PC-9 (cell line): Measurements from ENCODE around the gene FAM3B. TPM values are rescaled to one million over a fixed set of nuclear protein-coding genes. Genes with fewer than 3 reads are reported as not detected.

Experiments
- BruUV-seq: library from RNA; stranded (reverse); fragments of 400-500 nt; replicated peaks from 2 replicates; lab custom pipeline; 2021; lab: Mats Ljungman, UMichigan
- CTCF ChIA-PET: fragments of 300-600 bp; sonication (Branson Sonifier 250); formaldehyde crosslinking; loops from one replicate; lab custom pipeline; 2022; ENCODE audit warnings: antibody characterized with exemption; lab: Charles Lee
- POLR2A ChIA-PET: fragments of 300-600 bp; sonication (Branson Sonifier 250); formaldehyde crosslinking; loops from one replicate; lab custom pipeline; 2022; ENCODE audit warnings: antibody characterized with exemption; ENCODE audit not compliant: unreplicated experiment; lab: Charles Lee
- DNase-seq, 2 experiments: peaks; one replicate each; pipeline versions ENCODE4 v3.0.0 to v3.0.0-alpha.2; 2015 to 2022; ENCODE audit warnings: mixed read lengths in 1 of 2
- H2AFZ ChIP-seq: fragments of 200-600 bp; sonication (generic); 2 replicates; pipeline ENCODE4 v1.8.1; 2017; ENCODE audit warnings: antibody characterized with exemption
- H3F3A ChIP-seq: fragments of 200-600 bp; sonication (generic); 2 replicates; pipeline ENCODE4 v1.8.1; 2017; ENCODE audit warnings: antibody characterized with exemption, mild to moderate bottlenecking, low read depth; ENCODE audit not compliant: insufficient read depth
- H3K27ac ChIP-seq: fragments of 200-600 bp; sonication (generic); 2 replicates; pipeline ENCODE4 v1.6.1; 2016; ENCODE audit warnings: mixed run types
- H3K27me3 ChIP-seq: fragments of 200-600 bp; sonication (generic); 2 replicates; pipeline ENCODE4 v1.6.1; 2016; ENCODE audit warnings: low read depth, mixed run types; ENCODE audit not compliant: insufficient read depth
- H3K36me3 ChIP-seq: fragments of 200-600 bp; sonication (generic); 2 replicates; pipeline ENCODE4 v1.6.1; 2016; ENCODE audit warnings: low read depth, mixed run types
- H3K4me1 ChIP-seq: fragments of 200-600 bp; sonication (generic); replicated peaks from 2 replicates; pipeline ENCODE4 v1.6.1; 2016; ENCODE audit warnings: mixed run types; ENCODE audit not compliant: insufficient read depth
- H3K4me2 ChIP-seq: fragments of 200-600 bp; sonication (generic); 2 replicates; pipeline ENCODE4 v1.6.1; 2017; ENCODE audit warnings: mixed run types
- H3K4me3 ChIP-seq: fragments of 200-600 bp; sonication (generic); 2 replicates; pipeline ENCODE4 v1.6.1; 2016; ENCODE audit warnings: mixed run types
- H3K79me2 ChIP-seq: fragments of 200-600 bp; sonication (generic); 2 replicates; pipeline ENCODE4 v1.6.1; 2017; ENCODE audit warnings: low read depth, mixed run types
- H3K9me2 ChIP-seq: fragments of 200-600 bp; sonication (generic); 2 replicates; pipeline ENCODE4 v1.8.1; 2017; ENCODE audit warnings: mild to moderate bottlenecking; ENCODE audit not compliant: insufficient read depth
- H3K9me3 ChIP-seq: fragments of 200-600 bp; sonication (generic); 2 replicates; pipeline ENCODE4 v1.8.1; 2016; ENCODE audit warnings: low read depth; ENCODE audit not compliant: insufficient read depth
- H4K20me1 ChIP-seq: fragments of 200-600 bp; sonication (generic); 2 replicates; pipeline ENCODE4 v1.8.1; 2017; ENCODE audit not compliant: insufficient read depth
- CTCF ChIP-seq: fragments of 200-600 bp; sonication (generic); conservative IDR thresholded peaks from 2 replicates; pipeline ENCODE4 v1.6.1; 2017; ENCODE audit warnings: mixed run types, antibody characterized with exemption, mild to moderate bottlenecking, moderate library complexity
- EZH2 ChIP-seq: fragments of 200-600 bp; sonication (generic); IDR thresholded peaks from 2 replicates; pipeline ENCODE4 v1.8.0; 2017; ENCODE audit warnings: antibody characterized with exemption, low read depth
- intact Hi-C: fragments of 100-400 bp; cut with micrococcal nuclease; formaldehyde crosslinking; loops from one replicate; pipeline ENCODE4 v1.10.0; 2022; ENCODE audit not compliant: unreplicated experiment
- total RNA-seq: library from RNA; stranded (reverse); gene quantifications from 2 replicates; pipeline ENCODE4 v1.2.3, GENCODE V29; 2021

The FAM3B gene
- total RNA-seq, 1 experiment from 2014 or later = not detected

- POLR2A ChIA-PET = no interaction called here
- Histone ChIP-seq H2AFZ (no peak overlapping the region), H3K27me3 (no peaks in the 10 kb centered on the region), H3K27ac (no peak overlapping the region), H3F3A (peaks cover 13% of the 10 kb centered on the region; the same call in 1 of the 2 replicates), H3K36me3 (no peaks in the 10 kb centered on the region), H3K4me3 (no peak overlapping the region), H3K79me2 (no peaks in the 10 kb centered on the region), H3K9me2 (no peaks in the 10 kb centered on the region), H3K4me2 (no peak overlapping the region), H3K4me1 (peaks cover 17% of the 10 kb centered on the region), H3K9me3 (no peaks in the 10 kb centered on the region), H4K20me1 (no peaks in the 10 kb centered on the region)
- intact Hi-C loops = no loop called here
- no peak for DNase-seq
- BruUV-seq = no TSS peak
- no peak for TF ChIP-seq CTCF
- TF ChIP-seq EZH2 = no peak
- CTCF ChIA-PET = no interaction called here
These were observed 52.1 kb downstream of the FAM3B start for GRCh38 chr21:41368735-41369104.

- intact Hi-C loops = no loop called here
- TF ChIP-seq CTCF = no peak
- no peak for TF ChIP-seq EZH2
- Histone ChIP-seq H3K4me2 (no peak overlapping the region), H3K79me2 (no peaks in the 10 kb centered on the region), H3K4me3 (no peak overlapping the region), H3K9me2 (no peaks in the 10 kb centered on the region), H3K4me1 (peaks cover 17% of the 10 kb centered on the region), H4K20me1 (no peaks in the 10 kb centered on the region), H3K27me3 (no peaks in the 10 kb centered on the region), H3K36me3 (no peaks in the 10 kb centered on the region), H2AFZ (no peak overlapping the region), H3F3A (peaks cover 13% of the 10 kb centered on the region; the same call in 1 of the 2 replicates), H3K27ac (no peak overlapping the region), H3K9me3 (no peaks in the 10 kb centered on the region)
- no TSS peak for BruUV-seq
- ChIA-PET POLR2A (no interaction called here), CTCF (no interaction called here)
- DNase-seq = no peak
These were observed 52.7 kb downstream of the FAM3B start for GRCh38 chr21:41369105-41369919.

- no peaks in the 10 kb centered on the region for H3K9me3 ChIP-seq
- DNase-seq = no peak
- no peaks in the 10 kb centered on the region for H3K9me2 ChIP-seq
- H3K4me1 ChIP-seq = peaks cover 17% of the 10 kb centered on the region
- POLR2A ChIA-PET = no interaction called here
- no peak overlapping the region for H3K4me3 ChIP-seq
- TF ChIP-seq EZH2 = no peak
- no peak for TF ChIP-seq CTCF
- H4K20me1 ChIP-seq = no peaks in the 10 kb centered on the region
- intact Hi-C loops = no loop called here
- no peak overlapping the region for H2AFZ ChIP-seq
- BruUV-seq = no TSS peak
- CTCF ChIA-PET = no interaction called here
- no peak overlapping the region for H3K4me2 ChIP-seq
- no peaks in the 10 kb centered on the region for H3K36me3 ChIP-seq
- no peak overlapping the region for H3K27ac ChIP-seq
- no peaks in the 10 kb centered on the region for H3K27me3 ChIP-seq
- H3K79me2 ChIP-seq = no peaks in the 10 kb centered on the region
- H3F3A ChIP-seq = peaks cover 13% of the 10 kb centered on the region; the same call in 1 of the 2 replicates
These were observed 53.6 kb downstream of the FAM3B start for GRCh38 chr21:41369920-41370839.
